GM12891 (cell line): ENCODE data around the gene CCDC124.

ENCODE experiments used
- POLR2AphosphoS5 ChIP-seq: IDR thresholded peaks from 2 replicates; pipeline ENCODE4 v1.6.1; 2011; ENCODE audit warnings: low read depth, low read length, control low read depth
- SPI1 ChIP-seq: IDR thresholded peaks from 2 replicates; pipeline ENCODE4 v1.6.1; 2011; ENCODE audit warnings: low read depth, low read length, control low read depth

DNA sequence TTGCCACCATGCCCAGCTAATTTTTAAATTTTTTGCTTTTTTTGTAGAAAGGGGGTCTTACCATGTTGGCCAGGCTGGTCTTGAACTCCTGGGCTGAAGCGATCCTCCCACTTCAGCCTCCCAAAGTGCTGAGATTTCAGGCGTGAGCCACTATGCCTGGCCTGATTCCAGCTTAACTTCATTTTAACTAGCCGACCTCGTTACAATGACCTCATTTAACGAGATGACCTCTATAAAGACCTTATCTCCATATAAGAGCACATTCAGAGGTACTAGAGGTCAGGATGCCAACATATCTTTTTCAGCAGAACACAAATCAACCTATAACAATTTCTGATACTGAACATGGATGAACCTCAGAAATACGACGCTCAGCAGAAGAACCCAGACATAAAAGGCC is 44.7 kb downstream of the CCDC124 start:
- TF ChIP-seq POLR2AphosphoS5 (no peak), SPI1 (no peak)
